Progenitor cell of endocrine pancreas (in vitro differentiated cells): ENCODE measurements around the gene HIKESHI. TPM values are rescaled to one million over a fixed set of nuclear protein-coding genes. Genes with fewer than 3 reads are reported as not detected.

Source experiments
- DNase-seq: peaks from one replicate; pipeline ENCODE4 v3.0.0; 2021; ENCODE audit warnings: low spot score; ENCODE audit not compliant: unreplicated experiment
- H3K27ac Mint-ChIP-seq: 2 replicates; pipeline ENCODE4 v1.8.0; 2021; ENCODE audit warnings: mild to moderate bottlenecking, moderate library complexity, mixed read lengths
- H3K27me3 Mint-ChIP-seq: 2 replicates; pipeline ENCODE4 v1.8.0; 2021; ENCODE audit warnings: mixed read lengths
- H3K36me3 Mint-ChIP-seq: 2 replicates; pipeline ENCODE4 v1.8.0; 2022; ENCODE audit warnings: mixed read lengths; ENCODE audit not compliant: insufficient read depth
- H3K4me1 Mint-ChIP-seq: 2 replicates; pipeline ENCODE4 v1.8.0; 2021; ENCODE audit warnings: low read depth, mixed read lengths
- H3K4me3 Mint-ChIP-seq: 2 replicates; pipeline ENCODE4 v1.8.0; 2021; ENCODE audit warnings: low read depth, mild to moderate bottlenecking, moderate library complexity, mixed read lengths
- H3K9me3 Mint-ChIP-seq: 2 replicates; pipeline ENCODE4 v1.8.0; 2021; ENCODE audit warnings: low read depth, mixed read lengths
- CTCF ChIP-seq: fragments of 200-600 bp; sonication (generic); IDR thresholded peaks from one replicate; pipeline ENCODE4 v1.5.0; 2021; ENCODE audit warnings: antibody characterized with exemption, mild to moderate bottlenecking; ENCODE audit not compliant: unreplicated experiment
- total RNA-seq: library from RNA; stranded (reverse); gene quantifications from 2 replicates; pipeline ENCODE4 v1.2.1, GENCODE V29; 2021

HIKESHI gene
- total RNA-seq, 1 donor from 2014 or later = 50.8 TPM

- Mint-ChIP-seq H3K9me3 (peaks cover 8% of the 10 kb centered on the region), H3K4me3 (no peak overlapping the region), H3K27me3 (peaks cover under 1% of the 10 kb centered on the region), H3K4me1 (peaks cover 6% of the 10 kb centered on the region), H3K36me3 (peaks cover 3% of the 10 kb centered on the region), H3K27ac (no peak overlapping the region)
- no peak for TF ChIP-seq CTCF
- DNase-seq = no peak
Measured at GRCh38 chr11:86369668-86370067, 67.6 kb downstream of the HIKESHI start.

- H3K36me3 Mint-ChIP-seq = peaks cover 3% of the 10 kb centered on the region
- H3K27me3 Mint-ChIP-seq = peaks cover 3% of the 10 kb centered on the region
- no peak overlapping the region for H3K27ac Mint-ChIP-seq
- DNase-seq = no peak
- H3K4me1 Mint-ChIP-seq = peaks cover 7% of the 10 kb centered on the region
- no peak for TF ChIP-seq CTCF
- H3K4me3 Mint-ChIP-seq = no peak overlapping the region
- peaks cover 8% of the 10 kb centered on the region for H3K9me3 Mint-ChIP-seq
Measured at GRCh38 chr11:86370171-86370570, 68.1 kb downstream of the HIKESHI start.

- Mint-ChIP-seq H3K9me3 (peaks cover 8% of the 10 kb centered on the region), H3K4me3 (no peak overlapping the region), H3K27me3 (peaks cover 3% of the 10 kb centered on the region), H3K4me1 (peaks cover 7% of the 10 kb centered on the region), H3K36me3 (peaks cover 3% of the 10 kb centered on the region), H3K27ac (peak overlapping the region; percentile 56)
- TF ChIP-seq CTCF = no peak
- DNase-seq = no peak
Measured at GRCh38 chr11:86370922-86371594, 69.0 kb downstream of the HIKESHI start.

- Mint-ChIP-seq H3K27me3 (peaks cover 3% of the 10 kb centered on the region), H3K27ac (no peak overlapping the region), H3K4me3 (no peak overlapping the region), H3K9me3 (peaks cover 8% of the 10 kb centered on the region), H3K36me3 (peaks cover 3% of the 10 kb centered on the region), H3K4me1 (peaks cover 7% of the 10 kb centered on the region)
- no peak for DNase-seq
- TF ChIP-seq CTCF = no peak
Measured at GRCh38 chr11:86372041-86372440, 70.0 kb downstream of the HIKESHI start.

GRCh38 chr11:86372586-86372985 is 70.5 kb downstream of the HIKESHI start:
- Mint-ChIP-seq H3K27me3 (peaks cover 3% of the 10 kb centered on the region), H3K4me3 (no peak overlapping the region), H3K4me1 (peaks cover 7% of the 10 kb centered on the region), H3K9me3 (peaks cover 8% of the 10 kb centered on the region), H3K36me3 (peaks cover 3% of the 10 kb centered on the region), H3K27ac (no peak overlapping the region)
- DNase-seq = no peak
- TF ChIP-seq CTCF = no peak
